Activated T-cell treated with anti-CD3 and anti-CD28 coated beads, Interleukin-2, amount 50 U/mL, for 72 hours (primary cell): ENCODE results near the gene RAP2C. TPM values are rescaled to one million over a fixed set of nuclear protein-coding genes. Genes with fewer than 3 reads are reported as not detected.
"Not testable (repeated sequence)": the region's sequence is repeated elsewhere in the genome, so short reads cannot be mapped to it uniquely, and the experiment has no call there.

ENCODE experiments used
- ATAC-seq, 2 donors: fragments of 150-1000 bp; cut with Tn5 transposase; replicated peaks in 1 of 2; 2 replicates each; pipeline ENCODE4 v1.10.0; 2021; ENCODE audit warnings: moderate library complexity in 2 of 2, mild to moderate bottlenecking in 1 of 2
- DNase-seq, 2 donors: peaks; one replicate each; pipeline ENCODE4 v3.0.0; 2021 to 2022; ENCODE audit warnings: mixed read lengths in 1 of 2
- H3K27ac Mint-ChIP-seq: one replicate; pipeline ENCODE4 v1.8.0; 2022; ENCODE audit warnings: mild to moderate bottlenecking, moderate library complexity, mixed read lengths
- H3K27me3 Mint-ChIP-seq: one replicate; pipeline ENCODE4 v1.8.0; 2022; ENCODE audit warnings: low read depth, mixed read lengths
- H3K36me3 Mint-ChIP-seq, 2 donors: one replicate each; pipeline ENCODE4 v1.8.0; 2022; ENCODE audit warnings: mixed read lengths in 2 of 2, mild to moderate bottlenecking in 1 of 2; ENCODE audit not compliant: insufficient read depth in 2 of 2
- H3K4me1 Mint-ChIP-seq: one replicate; pipeline ENCODE4 v1.8.0; 2022; ENCODE audit warnings: low read depth, mixed read lengths
- H3K4me3 Mint-ChIP-seq, 2 donors: one replicate each; pipeline ENCODE4 v1.8.0; 2022; ENCODE audit warnings: mild to moderate bottlenecking in 2 of 2, mixed read lengths in 2 of 2, moderate library complexity in 2 of 2
- H3K9me3 Mint-ChIP-seq, 2 donors: one replicate each; pipeline ENCODE4 v1.8.0; 2022; ENCODE audit warnings: mixed read lengths in 2 of 2
- total RNA-seq, 2 donors: library from RNA; stranded (reverse); gene quantifications; one replicate each; pipeline ENCODE4 v1.2.3, GENCODE V29; 2022

Gene RAP2C
- total RNA-seq, 2 donors from 2014 or later = 43.4 to 52.0 TPM

DNA sequence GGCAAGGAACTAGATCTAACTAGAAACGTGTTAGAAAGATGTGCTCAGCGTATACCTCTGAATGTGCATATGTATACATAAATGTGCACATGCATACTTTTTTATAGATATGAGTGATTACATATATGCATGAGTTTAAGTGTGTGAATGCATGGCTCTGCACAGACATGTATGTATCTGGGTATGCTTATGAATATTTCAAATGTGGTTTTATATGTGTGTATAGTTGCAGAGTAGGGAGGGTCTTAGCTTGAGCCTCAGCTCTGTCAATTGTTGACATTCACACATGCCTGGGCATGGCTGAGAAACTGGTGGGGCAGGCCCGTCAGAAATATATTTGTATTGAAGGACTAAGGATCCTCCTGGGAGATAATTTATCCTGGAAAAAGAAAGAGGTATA is 31.1 kb downstream of the RAP2C start:
- Mint-ChIP-seq H3K27ac (no peak overlapping the region), H3K4me1 (no peaks in the 10 kb centered on the region), H3K4me3 (no peak overlapping the region), H3K27me3 (peaks cover 18% of the 10 kb centered on the region), H3K9me3 (no peaks in the 10 kb centered on the region), H3K36me3 (no peaks in the 10 kb centered on the region)
- DNase-seq = no peak
- no peak for ATAC-seq

DNA sequence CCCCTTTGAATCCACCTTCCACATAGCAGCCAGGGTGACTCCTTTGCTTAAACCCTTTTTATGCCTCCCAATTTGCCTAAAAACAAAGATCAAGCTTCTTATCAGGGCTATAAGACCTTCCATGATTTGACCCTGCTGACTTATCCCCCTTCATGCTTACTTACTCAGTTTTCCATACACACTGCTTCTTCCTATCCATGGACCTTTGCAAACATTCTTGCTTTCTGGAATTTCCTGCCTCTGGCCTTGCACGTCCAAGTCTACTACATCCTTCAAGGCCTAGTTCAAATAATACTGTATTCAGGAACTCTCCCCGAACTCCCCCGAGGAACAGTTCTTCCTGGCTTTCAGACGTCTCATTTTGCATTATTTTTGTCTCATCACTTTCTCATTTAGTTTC is 31.8 kb downstream of the RAP2C start:
- Mint-ChIP-seq H3K27me3 (peaks cover 20% of the 10 kb centered on the region), H3K9me3 (no peaks in the 10 kb centered on the region), H3K4me1 (no peaks in the 10 kb centered on the region), H3K27ac (no peak overlapping the region), H3K4me3 (no peak overlapping the region), H3K36me3 (no peaks in the 10 kb centered on the region)
- DNase-seq (no peak), ATAC-seq (no peak)

DNA sequence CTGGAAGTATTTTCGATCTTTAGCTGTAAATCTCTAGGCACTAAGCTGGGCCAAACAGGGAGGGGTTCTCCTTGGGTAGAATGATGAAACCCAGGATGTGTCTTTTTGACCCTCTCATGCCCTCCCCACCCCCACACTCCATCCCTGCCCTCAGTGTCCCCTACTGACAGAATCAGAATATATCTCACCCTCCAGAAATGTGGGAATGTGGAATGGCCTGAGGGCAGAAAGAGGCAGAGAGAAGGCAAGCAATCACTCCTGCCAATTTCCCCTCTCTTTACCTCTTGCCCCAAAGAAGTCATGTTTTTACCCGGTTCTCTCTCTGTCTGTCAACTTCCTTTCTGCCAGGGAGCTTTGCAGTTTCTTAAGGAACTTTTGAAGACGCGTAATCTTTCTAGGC is 34.4 kb downstream of the RAP2C start:
- ATAC-seq = no peak
- Mint-ChIP-seq H3K4me3 (no peak overlapping the region), H3K27ac (no peak overlapping the region), H3K36me3 (no peaks in the 10 kb centered on the region), H3K9me3 (no peaks in the 10 kb centered on the region), H3K27me3 (peaks cover 27% of the 10 kb centered on the region), H3K4me1 (no peaks in the 10 kb centered on the region)
- no peak for DNase-seq

DNA sequence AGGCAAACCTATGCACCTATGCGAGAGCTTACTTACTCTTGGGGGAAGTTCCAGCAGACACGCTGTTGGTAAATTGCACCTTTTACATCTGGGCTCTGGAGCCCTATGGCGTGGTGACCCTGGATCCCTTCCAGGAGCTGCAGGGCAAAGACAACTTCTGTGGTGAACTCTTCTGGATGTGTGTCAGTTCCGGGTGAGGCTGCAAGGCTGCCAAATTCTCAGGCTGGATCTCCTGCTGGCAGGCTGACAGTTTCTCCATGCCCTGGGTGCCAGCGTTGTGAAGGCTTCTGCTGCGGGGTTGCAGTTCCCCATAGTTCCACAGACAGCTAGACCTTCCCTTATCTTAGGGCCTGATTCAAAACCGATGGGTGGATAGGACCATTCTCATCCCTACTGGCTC is 37.9 kb downstream of the RAP2C start:
- no peak for ATAC-seq
- no peaks in the 10 kb centered on the region for H3K36me3 Mint-ChIP-seq
- no peaks in the 10 kb centered on the region for H3K4me1 Mint-ChIP-seq
- H3K27me3 Mint-ChIP-seq = peaks cover 15% of the 10 kb centered on the region
- no peaks in the 10 kb centered on the region for H3K9me3 Mint-ChIP-seq
- no peak overlapping the region for H3K27ac Mint-ChIP-seq
- no peak for DNase-seq
- no peak overlapping the region for H3K4me3 Mint-ChIP-seq

DNA sequence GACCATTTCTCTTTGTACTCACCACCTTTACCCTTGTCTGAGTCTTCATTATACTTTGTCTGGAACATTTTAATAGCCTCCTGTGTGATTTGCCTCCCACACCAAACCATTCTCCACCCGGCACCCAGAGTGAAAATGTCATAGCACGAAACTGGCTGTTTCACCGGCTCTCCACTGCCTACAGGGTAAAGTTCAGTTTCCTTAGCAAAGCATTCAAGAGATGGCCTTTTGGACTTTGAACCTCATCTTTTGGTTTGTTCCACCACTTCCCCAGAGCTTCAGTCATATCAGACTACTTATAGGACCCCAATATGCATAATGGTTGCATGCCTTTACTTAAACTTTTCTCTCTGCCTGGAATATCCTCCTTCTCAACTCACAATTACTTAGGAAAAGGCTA is 38.3 kb downstream of the RAP2C start:
- DNase-seq (no peak), ATAC-seq (no peak)
- H3K27ac Mint-ChIP-seq = no peak overlapping the region
- no peak overlapping the region for H3K4me3 Mint-ChIP-seq
- H3K4me1 Mint-ChIP-seq = no peaks in the 10 kb centered on the region
- no peaks in the 10 kb centered on the region for H3K9me3 Mint-ChIP-seq
- no peaks in the 10 kb centered on the region for H3K36me3 Mint-ChIP-seq
- peaks cover 15% of the 10 kb centered on the region for H3K27me3 Mint-ChIP-seq

DNA sequence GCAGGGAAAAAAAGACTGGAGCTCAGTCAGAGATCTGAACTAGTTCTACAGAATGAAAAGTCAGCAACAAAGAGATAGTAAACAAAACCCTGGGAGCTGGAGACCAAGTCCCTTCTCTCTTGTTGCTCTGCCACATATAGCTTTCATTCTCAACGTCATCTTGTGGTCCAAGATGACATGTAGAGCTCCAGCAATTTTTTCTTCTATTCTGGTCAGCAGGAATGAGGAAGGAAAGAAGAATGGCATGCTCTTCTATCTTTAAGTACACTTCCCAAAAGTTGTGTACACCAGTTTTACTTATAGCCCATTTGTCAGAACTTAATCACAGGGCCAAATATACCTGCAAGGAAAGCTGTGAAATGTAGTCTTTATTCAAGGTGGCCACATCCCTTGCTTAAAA is 45.6 kb downstream of the RAP2C start:
- Mint-ChIP-seq H3K4me3 (no peak overlapping the region), H3K4me1 (no peaks in the 10 kb centered on the region)

DNA sequence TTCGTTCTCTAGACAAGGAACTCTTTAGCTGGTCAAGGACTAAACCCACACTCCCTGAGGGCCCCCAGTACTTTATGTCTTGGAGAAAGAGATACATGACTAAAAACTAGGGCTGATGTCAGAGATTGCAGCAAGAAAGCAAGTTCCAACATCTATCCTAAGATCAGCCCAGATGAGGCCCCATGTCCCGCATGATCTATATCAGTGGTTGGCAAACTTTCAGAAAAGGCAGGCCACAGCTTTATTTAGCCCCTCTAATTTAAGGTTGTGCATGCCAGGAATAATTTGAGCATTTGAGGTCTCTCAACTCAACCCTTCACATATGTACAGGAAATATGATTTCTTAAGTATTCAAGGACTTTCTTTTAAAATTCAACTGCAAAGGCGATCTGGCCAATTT is 47.4 kb downstream of the RAP2C start:
- Mint-ChIP-seq H3K27ac (no peak overlapping the region), H3K4me3 (no peak overlapping the region), H3K4me1 (no peaks in the 10 kb centered on the region), H3K27me3 (peaks cover 20% of the 10 kb centered on the region), H3K36me3 (no peaks in the 10 kb centered on the region), H3K9me3 (no peaks in the 10 kb centered on the region)
- ATAC-seq = no peak
- no peak for DNase-seq

More for the DNA sequence above, 45.6 kb downstream of the RAP2C start:
- Mint-ChIP-seq H3K27ac (no peak overlapping the region), H3K9me3 (no peaks in the 10 kb centered on the region), H3K36me3 (no peaks in the 10 kb centered on the region), H3K27me3 (peaks cover 15% of the 10 kb centered on the region)
- ATAC-seq = no peak
- DNase-seq = no peak

DNA sequence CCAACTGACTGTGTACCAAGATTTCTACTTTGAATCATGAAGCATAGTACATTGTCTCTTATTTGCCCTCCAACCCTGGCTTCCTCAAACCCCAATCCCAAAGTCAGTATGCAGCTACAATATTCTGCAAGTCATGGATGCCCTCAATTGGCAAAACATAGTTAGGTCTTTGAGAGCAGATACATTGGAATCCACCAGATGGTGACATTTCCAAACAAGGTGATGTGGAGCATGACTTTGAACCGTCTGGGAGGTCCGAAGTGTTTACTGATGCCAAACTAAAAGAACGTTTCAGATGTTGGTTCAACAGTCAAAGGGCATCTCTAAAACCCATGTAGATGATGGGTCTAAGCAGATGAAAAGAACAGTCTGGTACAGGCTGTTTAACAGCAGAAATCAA is 47.8 kb downstream of the RAP2C start:
- no peaks in the 10 kb centered on the region for H3K9me3 Mint-ChIP-seq
- no peak overlapping the region for H3K27ac Mint-ChIP-seq
- DNase-seq (no peak), ATAC-seq (no peak)
- peaks cover 24% of the 10 kb centered on the region for H3K27me3 Mint-ChIP-seq
- no peaks in the 10 kb centered on the region for H3K36me3 Mint-ChIP-seq
- no peaks in the 10 kb centered on the region for H3K4me1 Mint-ChIP-seq
- no peak overlapping the region for H3K4me3 Mint-ChIP-seq

DNA sequence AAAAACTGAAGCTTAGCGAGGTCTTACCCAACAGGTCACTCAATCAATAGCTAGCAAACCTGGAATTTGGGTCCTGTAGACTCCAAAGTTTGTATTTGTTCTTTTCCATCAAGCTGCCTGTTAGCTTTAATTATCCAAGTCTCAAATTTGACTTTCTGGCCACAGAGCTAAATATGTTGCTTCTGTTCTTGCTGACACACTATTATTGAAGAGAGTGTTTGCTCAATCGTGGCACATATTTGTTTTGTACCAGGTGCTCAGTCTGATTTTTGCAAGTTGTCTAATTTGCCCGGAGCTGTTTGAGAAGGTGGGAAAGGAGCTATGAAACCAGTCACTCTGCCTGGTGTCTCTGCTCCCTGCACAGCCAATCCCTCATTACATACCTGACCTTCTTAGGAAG is 49.7 kb downstream of the RAP2C start:
- DNase-seq = no peak
- Mint-ChIP-seq H3K36me3 (no peaks in the 10 kb centered on the region), H3K27me3 (peaks cover 33% of the 10 kb centered on the region), H3K4me3 (no peak overlapping the region), H3K9me3 (no peaks in the 10 kb centered on the region), H3K27ac (no peak overlapping the region), H3K4me1 (no peaks in the 10 kb centered on the region)
- ATAC-seq = no peak

DNA sequence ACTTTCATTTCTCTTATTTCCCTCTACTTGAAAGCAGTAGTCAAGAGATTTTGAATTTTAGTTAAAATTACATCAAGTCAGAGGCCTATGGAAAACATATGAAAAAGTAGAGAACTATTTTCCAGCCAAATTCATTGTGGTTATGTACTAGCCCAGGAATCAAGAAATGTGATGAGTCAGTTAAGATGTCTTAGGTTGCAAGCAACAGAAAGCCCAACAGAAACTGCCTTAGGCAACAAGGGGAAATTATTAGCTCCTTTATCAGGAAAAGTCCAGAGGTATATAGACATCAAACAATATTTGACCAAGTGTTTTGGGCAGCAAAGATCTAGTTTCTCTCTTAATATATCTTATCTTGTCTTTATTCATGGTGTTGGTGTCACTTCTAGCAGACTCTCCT is 53.6 kb downstream of the RAP2C start:
- DNase-seq (no peak), ATAC-seq (no peak)
- Mint-ChIP-seq H3K9me3 (peaks cover 0 to 5% of the 10 kb centered on the region in 2 donors), H3K4me3 (no peak overlapping the region), H3K4me1 (no peaks in the 10 kb centered on the region), H3K27me3 (peaks cover 52% of the 10 kb centered on the region), H3K36me3 (peaks cover 2 to 5% of the 10 kb centered on the region in 2 donors), H3K27ac (no peak overlapping the region)

DNA sequence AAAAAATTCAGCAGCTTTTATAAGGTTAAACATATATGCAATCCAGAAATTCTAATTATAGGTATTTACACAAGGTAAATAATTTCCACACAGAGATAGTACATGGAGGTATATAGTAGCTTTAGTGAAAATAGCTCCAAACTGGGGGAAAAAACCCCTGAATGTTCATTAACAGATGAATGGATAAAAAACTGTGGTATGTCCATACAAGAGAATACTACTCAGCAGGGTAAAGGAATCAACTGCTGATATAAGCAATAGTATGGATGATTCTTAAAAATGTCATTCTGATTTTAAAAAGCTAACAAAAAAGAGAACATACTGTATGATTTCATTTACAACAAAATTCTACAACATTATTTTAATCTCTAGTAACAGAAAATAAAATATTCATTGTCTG is 54.2 kb downstream of the RAP2C start:
- Mint-ChIP-seq H3K36me3 (peaks cover 2 to 6% of the 10 kb centered on the region in 2 donors), H3K27me3 (peaks cover 56% of the 10 kb centered on the region), H3K9me3 (peaks cover 0 to 5% of the 10 kb centered on the region in 2 donors), H3K4me1 (no peaks in the 10 kb centered on the region), H3K4me3 (no peak overlapping the region), H3K27ac (no peak overlapping the region)
- ATAC-seq (no peak), DNase-seq (no peak)

DNA sequence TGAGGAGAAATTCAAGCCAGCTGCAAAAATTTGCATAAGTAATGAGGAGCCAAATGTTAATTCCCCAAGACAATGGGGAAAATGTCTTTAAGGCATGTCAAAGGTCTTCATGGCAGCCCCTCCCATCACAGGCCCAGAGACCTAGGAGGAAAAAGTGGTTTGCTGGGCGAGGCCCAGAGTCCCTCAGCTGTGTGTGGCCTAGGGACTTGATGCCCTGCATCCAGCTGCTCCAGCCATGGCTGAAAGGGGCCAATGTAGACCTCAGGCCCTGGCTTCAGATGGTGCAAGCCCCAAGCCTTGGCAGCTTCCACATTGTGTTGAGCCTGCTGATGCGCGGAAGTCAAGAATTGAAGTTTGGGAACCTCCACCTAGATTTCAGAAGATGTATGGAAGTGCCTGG is 56.2 kb downstream of the RAP2C start:
- H3K4me3 Mint-ChIP-seq, DNase-seq, H3K36me3 Mint-ChIP-seq, H3K4me1 Mint-ChIP-seq, ATAC-seq, H3K9me3 Mint-ChIP-seq, H3K27ac Mint-ChIP-seq: not testable (repeated sequence)
- peaks cover 56% of the 10 kb centered on the region for H3K27me3 Mint-ChIP-seq

DNA sequence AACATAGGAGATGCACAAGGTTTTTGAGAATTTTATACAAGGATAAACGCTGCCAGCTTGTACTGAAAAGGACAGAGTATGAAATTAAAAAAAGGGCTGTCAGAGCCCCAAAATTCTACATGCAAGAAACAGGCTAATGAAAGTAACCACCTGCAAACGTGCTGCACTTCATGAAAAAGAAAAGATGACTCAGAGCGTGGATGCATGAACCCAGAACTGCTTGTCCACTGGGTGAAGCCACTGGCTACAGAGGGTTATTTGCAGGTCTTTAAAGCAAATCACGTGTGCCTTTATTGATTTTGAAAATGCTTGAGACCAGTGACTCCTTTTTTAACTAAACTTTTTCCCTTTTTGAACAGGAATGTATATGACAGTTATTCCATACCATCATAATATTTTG is 66.1 kb downstream of the RAP2C start:
- Mint-ChIP-seq H3K9me3 (no peaks in the 10 kb centered on the region), H3K27ac (no peak overlapping the region), H3K4me3 (no peak overlapping the region), H3K27me3 (peaks cover 25% of the 10 kb centered on the region), H3K4me1 (no peaks in the 10 kb centered on the region), H3K36me3 (no peaks in the 10 kb centered on the region)
- DNase-seq = no peak
- no peak for ATAC-seq
